Neural progenitor cell (in vitro differentiated cells): ENCODE measurements around the gene ARL4D.

ENCODE experiments used
- EZH2phosphoT487 ChIP-seq: fragments of 200-600 bp; sonication (generic); IDR thresholded peaks from 2 replicates; pipeline ENCODE4 v1.6.1; 2017; ENCODE audit warnings: antibody characterized with exemption
- TF ChIP-seq, protein P1 (sequence below): fragments of 200-600 bp; sonication (generic); IDR thresholded peaks from 2 replicates; pipeline ENCODE4 v1.5.1; 2017; ENCODE audit warnings: antibody characterized with exemption, mild to moderate bottlenecking

DNA sequence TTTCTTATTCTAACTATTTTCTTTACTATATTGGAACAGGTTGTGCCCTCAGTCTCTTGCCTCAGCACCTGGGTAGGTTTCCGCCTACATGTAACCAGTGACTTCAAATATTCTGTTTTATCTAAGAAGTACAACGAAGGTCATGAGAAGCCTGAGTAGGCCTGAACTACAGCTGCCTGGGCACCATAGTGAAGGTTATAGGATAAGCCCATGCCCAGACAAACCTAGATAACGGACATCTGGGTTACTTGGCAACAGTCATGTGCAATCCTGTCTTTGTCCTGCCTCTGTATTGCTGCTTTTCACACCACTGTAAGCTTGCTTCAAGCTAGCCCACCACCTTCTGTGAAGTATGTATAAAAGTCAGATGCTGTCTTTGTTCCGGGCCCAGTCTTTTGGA lies 25.4 kb upstream of the ARL4D start:
- TF ChIP-seq, protein P1, sequence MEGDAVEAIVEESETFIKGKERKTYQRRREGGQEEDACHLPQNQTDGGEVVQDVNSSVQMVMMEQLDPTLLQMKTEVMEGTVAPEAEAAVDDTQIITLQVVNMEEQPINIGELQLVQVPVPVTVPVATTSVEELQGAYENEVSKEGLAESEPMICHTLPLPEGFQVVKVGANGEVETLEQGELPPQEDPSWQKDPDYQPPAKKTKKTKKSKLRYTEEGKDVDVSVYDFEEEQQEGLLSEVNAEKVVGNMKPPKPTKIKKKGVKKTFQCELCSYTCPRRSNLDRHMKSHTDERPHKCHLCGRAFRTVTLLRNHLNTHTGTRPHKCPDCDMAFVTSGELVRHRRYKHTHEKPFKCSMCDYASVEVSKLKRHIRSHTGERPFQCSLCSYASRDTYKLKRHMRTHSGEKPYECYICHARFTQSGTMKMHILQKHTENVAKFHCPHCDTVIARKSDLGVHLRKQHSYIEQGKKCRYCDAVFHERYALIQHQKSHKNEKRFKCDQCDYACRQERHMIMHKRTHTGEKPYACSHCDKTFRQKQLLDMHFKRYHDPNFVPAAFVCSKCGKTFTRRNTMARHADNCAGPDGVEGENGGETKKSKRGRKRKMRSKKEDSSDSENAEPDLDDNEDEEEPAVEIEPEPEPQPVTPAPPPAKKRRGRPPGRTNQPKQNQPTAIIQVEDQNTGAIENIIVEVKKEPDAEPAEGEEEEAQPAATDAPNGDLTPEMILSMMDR: no peak
- no peak for TF ChIP-seq EZH2phosphoT487
